Neural crest cell (in vitro differentiated cells): Measurements from ENCODE around the gene TOMM40L. TPM values are rescaled to one million over a fixed set of nuclear protein-coding genes. Genes with fewer than 3 reads are reported as not detected.

Experiments
- DNase-seq: peaks from one replicate; pipeline ENCODE4 v3.0.0; 2021; ENCODE audit warnings: low read depth, mixed read lengths, low spot score
- H3K27ac Mint-ChIP-seq: one replicate; pipeline ENCODE4 v1.8.0; 2021; ENCODE audit warnings: mild to moderate bottlenecking, mixed read lengths; ENCODE audit not compliant: unreplicated experiment
- H3K27me3 Mint-ChIP-seq: 2 replicates; pipeline ENCODE4 v1.8.0; 2021; ENCODE audit warnings: low read depth, mild to moderate bottlenecking, mixed read lengths
- H3K36me3 Mint-ChIP-seq: 2 replicates; pipeline ENCODE4 v1.8.0; 2021; ENCODE audit warnings: low read depth, mild to moderate bottlenecking, mixed read lengths
- H3K4me1 Mint-ChIP-seq: 2 replicates; pipeline ENCODE4 v1.8.0; 2021; ENCODE audit warnings: mixed read lengths
- H3K4me3 Mint-ChIP-seq: one replicate; pipeline ENCODE4 v1.8.0; 2021; ENCODE audit warnings: mild to moderate bottlenecking, mixed read lengths
- H3K9me3 Mint-ChIP-seq: 2 replicates; pipeline ENCODE4 v1.8.0; 2021; ENCODE audit warnings: mixed read lengths
- CTCF ChIP-seq: fragments of 200-600 bp; sonication (generic); conservative IDR thresholded peaks from 2 replicates; pipeline ENCODE4 v1.5.0; 2021; ENCODE audit warnings: antibody characterized with exemption, mild to moderate bottlenecking
- total RNA-seq: library from RNA; stranded (reverse); gene quantifications from 2 replicates; pipeline ENCODE4 v1.2.1, GENCODE V29; 2021

TOMM40L gene
- total RNA-seq, 1 donor from 2014 or later, result 17.2 TPM

GRCh38 chr1:161226320-161226711 lies 456 bp downstream of the TOMM40L start:
- no peak for DNase-seq
- no peak for TF ChIP-seq CTCF
- peaks cover 6% of the 10 kb centered on the region for H3K9me3 Mint-ChIP-seq
- peaks cover 29% of the 10 kb centered on the region for H3K4me1 Mint-ChIP-seq
- peak overlapping the region; percentile 99 for H3K4me3 Mint-ChIP-seq
- H3K36me3 Mint-ChIP-seq, result no peaks in the 10 kb centered on the region
- H3K27ac Mint-ChIP-seq, result peak overlapping the region; percentile 97
- no peaks in the 10 kb centered on the region for H3K27me3 Mint-ChIP-seq

GRCh38 chr1:161226759-161227158 lies 899 bp downstream of the TOMM40L start:
- peak overlapping the region; percentile 99 for H3K4me3 Mint-ChIP-seq
- no peak for TF ChIP-seq CTCF
- peaks cover 6% of the 10 kb centered on the region for H3K9me3 Mint-ChIP-seq
- no peak for DNase-seq
- no peaks in the 10 kb centered on the region for H3K27me3 Mint-ChIP-seq
- no peaks in the 10 kb centered on the region for H3K36me3 Mint-ChIP-seq
- peaks cover 29% of the 10 kb centered on the region for H3K4me1 Mint-ChIP-seq
- peak overlapping the region; percentile 62 for H3K27ac Mint-ChIP-seq

- Mint-ChIP-seq H3K9me3 (peaks cover 6% of the 10 kb centered on the region), H3K36me3 (no peaks in the 10 kb centered on the region), H3K4me3 (peak overlapping the region; percentile 99), H3K27ac (no peak overlapping the region), H3K4me1 (peaks cover 29% of the 10 kb centered on the region), H3K27me3 (no peaks in the 10 kb centered on the region)
- peak; percentile 92 for TF ChIP-seq CTCF
- DNase-seq, result peak; percentile 91
These were observed 1.5 kb downstream of the TOMM40L start for GRCh38 chr1:161227196-161227871.

GRCh38 chr1:161228032-161228431 lies 2.2 kb downstream of the TOMM40L start:
- H3K9me3 Mint-ChIP-seq, result peaks cover 6% of the 10 kb centered on the region
- no peak for TF ChIP-seq CTCF
- no peak for DNase-seq
- H3K36me3 Mint-ChIP-seq, result no peaks in the 10 kb centered on the region
- no peaks in the 10 kb centered on the region for H3K27me3 Mint-ChIP-seq
- H3K4me1 Mint-ChIP-seq, result peaks cover 29% of the 10 kb centered on the region
- peak overlapping the region; percentile 40 for H3K27ac Mint-ChIP-seq
- H3K4me3 Mint-ChIP-seq, result peak overlapping the region; percentile 99

- Mint-ChIP-seq H3K4me3 (no peak overlapping the region), H3K4me1 (peaks cover 29% of the 10 kb centered on the region), H3K9me3 (peaks cover 6% of the 10 kb centered on the region), H3K27me3 (no peaks in the 10 kb centered on the region), H3K36me3 (no peaks in the 10 kb centered on the region), H3K27ac (no peak overlapping the region)
- TF ChIP-seq CTCF, result no peak
- DNase-seq, result no peak
These were observed 4.0 kb downstream of the TOMM40L start for GRCh38 chr1:161229896-161230295.
